Heart right ventricle (tissue), 16 donors: ENCODE data around the gene TDRD10. TPM values are rescaled to one million over a fixed set of nuclear protein-coding genes. Genes with fewer than 3 reads are reported as not detected.
A peak's percentile ranks its signal among the peaks of the same experiment; 100 is the strongest.

Experiments used
- ATAC-seq, 8 donors: fragments of 200-7000 bp; cut with Tn5 transposase; one replicate each; pipeline ENCODE4 v1.9.1; 2020; ENCODE audit warnings: mild to moderate bottlenecking in 8 of 8, moderate library complexity in 8 of 8, moderate number of reproducible peaks in 1 of 8
- DNase-seq, 2 donors: peaks; one replicate each; pipeline ENCODE4 v3.0.0-alpha.2; 2020
- H3K27ac ChIP-seq, 10 donors: fragments of 200-600 bp; sonication (generic) in 2 of 10; one replicate each; pipeline versions ENCODE4 v1.5.0 to v1.8.0; 2020 to 2022; ENCODE audit warnings: mild to moderate bottlenecking in 3 of 10
- H3K27me3 ChIP-seq, 7 donors: fragments of 200-600 bp; one replicate each; pipeline ENCODE4 v1.8.0; 2021 to 2022; ENCODE audit warnings: mild to moderate bottlenecking in 2 of 7
- H3K36me3 ChIP-seq, 9 donors: fragments of 200-600 bp; sonication (generic) in 1 of 9; one replicate each; pipeline versions ENCODE4 v1.5.0 to v1.8.0; 2020 to 2022; ENCODE audit warnings: mild to moderate bottlenecking in 2 of 9
- H3K4me1 ChIP-seq, 9 donors: fragments of 200-600 bp; sonication (generic) in 1 of 9; one replicate each; pipeline versions ENCODE4 v1.5.0 to v1.8.0; 2020 to 2022; ENCODE audit warnings: mild to moderate bottlenecking in 4 of 9
- H3K4me3 ChIP-seq, 10 donors: fragments of 200-600 bp; sonication (generic) in 2 of 10; one replicate each; pipeline versions ENCODE4 v1.5.0 to v1.8.0; 2020 to 2022; ENCODE audit warnings: mild to moderate bottlenecking in 7 of 10, moderate library complexity in 2 of 10
- H3K9me3 ChIP-seq, 11 donors: fragments of 200-600 bp in 10 of 11; sonication (generic) in 2 of 11; one replicate each; pipeline versions ENCODE4 v1.5.0 to v1.8.0; 2013 to 2022; ENCODE audit warnings: mild to moderate bottlenecking in 2 of 11, control low read depth in 1 of 11, moderate library complexity in 1 of 11
- CTCF ChIP-seq, 9 donors: fragments of 200-600 bp; sonication (generic) in 2 of 9; IDR thresholded peaks; one replicate each; pipeline versions ENCODE4 v1.5.0 to v1.8.0; 2021 to 2022; ENCODE audit warnings: antibody characterized with exemption in 9 of 9, mild to moderate bottlenecking in 5 of 9, moderate library complexity in 1 of 9
- WGBS, 2 donors: extraction: QIAGEN DNeasy Blood & Tissue Kit; methylation state at CpG; one replicate each; pipeline ENCODE4 v1.1.7; 2013; ENCODE audit warnings: inconsistent platforms in 1 of 2; 5-methylcytosine and 5-hydroxymethylcytosine counted together
- intact Hi-C, 10 donors: fragments of 100-400 bp; cut with DNase I; formaldehyde crosslinking; loops; one replicate each; pipeline versions ENCODE4 v1.11.1 to v1.14.2; 2022
- polyA plus RNA-seq, 2 donors: library from polyadenylated mRNA; stranded (reverse); fragments of 200-250 nt; gene quantifications; one replicate each; pipeline ENCODE4 v1.2.3, GENCODE V29; 2013
- total RNA-seq, 10 donors: library from RNA; stranded (reverse); fragmentation: NEBNext Ultra II Directional in 3 of 10; extraction: Animal tissue kit (Norgen Biotek cat#: 25700) in 3 of 10; gene quantifications; one replicate each; pipeline versions ENCODE4 v1.2.1 to v1.2.4, GENCODE V29; 2021 to 2023
- donor health status: Arrhythmogenic right ventricular cardiomyopathy.
- donor health status: ischemic (EF 13 %, LVEDD 7.1; RV severe dilation, severe dysfunction).
- donor health status: healthy with polysubstance abuse.
- donor health status: DM: no; HTN: yes; CAD: no.
- donor health status: DM: no; HTN: no; CAD: no.
- donor health status: ischemic (EF 25% LVEDD 6.9; RV normal size, moderate dysfunction).
- donor health status: ischemic (EF 25% LVEDD 5.7; RV mildly dilated, moderate dysfunction).
- donor health status: healthy.
- donor health status: DM: yes; HTN: yes; CAD: no.
- donor health status: Ischemic cardiomyopathy.
- donor health status: ischemic (EF 35%, LVEDD 5.7; RV mildly dilated, moderate dysfunction).
- donor health status: nonischemic (EF 11% LVEDD 7.7; RV severe dilation, severe dysfunction).
- donor health status: DM: yes; HTN: yes; CAD: no.
- donor health status: PGD.
- donor health status: ischemic (EF 29% LVEDD 5.4; RV normal size, mild dysfunction).
- donor health status: nonischemic (EF 23%, LVEDD 6.1; RV moderate dilation, normal function).

TDRD10 gene
- total and polyA plus RNA-seq, 12 donors: 1.1 to 13.3 (median 2.0) TPM

DNA sequence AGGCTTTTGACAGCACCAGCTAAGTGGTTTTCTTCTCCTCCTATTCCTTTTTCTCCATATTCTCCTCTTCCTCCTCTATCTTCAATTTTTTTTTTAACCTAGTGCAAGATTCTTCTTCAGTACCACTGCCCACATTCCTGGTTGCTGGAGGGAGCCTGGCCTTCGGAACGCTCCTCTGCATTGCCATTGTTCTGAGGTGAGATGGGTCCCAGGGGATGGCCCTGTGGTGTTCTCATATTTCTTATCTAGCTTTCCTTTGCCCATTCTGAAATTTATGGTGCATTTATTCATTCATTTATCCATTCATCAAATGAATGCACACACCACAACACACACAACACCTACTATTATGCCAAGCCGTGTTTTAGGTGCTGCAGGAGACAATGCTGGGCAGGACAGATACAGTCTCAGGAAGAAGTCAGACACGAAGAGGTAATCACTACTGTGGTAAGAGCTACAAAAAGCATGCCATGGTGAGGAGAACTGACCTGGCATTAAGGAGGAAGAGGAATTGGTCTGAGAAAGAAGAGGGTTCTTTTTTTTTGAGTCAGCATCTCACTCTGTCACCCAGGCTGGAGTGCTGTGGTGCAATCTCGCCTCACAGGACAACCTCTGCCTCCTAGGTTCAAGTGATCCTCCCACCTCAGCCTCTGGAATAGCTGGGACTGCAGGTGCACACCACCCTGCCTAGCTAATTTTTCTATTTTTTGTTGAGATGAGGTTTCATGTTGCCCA is 47.5 kb upstream of the TDRD10 start:
- Histone ChIP-seq H3K4me1 (peaks cover 3 to 49% (median 11%) of the 10 kb centered on the region in 9 donors), H3K27ac (peak overlapping the region in 2 of 10 donors; percentile 10 to 77), H3K9me3 (no peaks in the 10 kb centered on the region), H3K36me3 (peaks cover 0 to 75% (median 5%) of the 10 kb centered on the region in 9 donors), H3K27me3 (no peaks in the 10 kb centered on the region), H3K4me3 (no peak overlapping the region)
- TF ChIP-seq CTCF (IDR thresholded peaks at IDR 0.05): no peak
- WGBS, 2 donors: 81 to 83% methylated on average over 5 of the region's 5 CpGs
- DNase-seq (no peak), ATAC-seq (no peak)
- intact Hi-C loops: loop anchor here in 2 of 10 donors (10.0 kb wide), 2 partner anchors 100 to 430 kb away; no protein-coding TSS in a partner anchor

GRCh38 chr1:154456631-154457030 is 45.4 kb upstream of the TDRD10 start:
- H3K4me1 ChIP-seq: peaks cover 3 to 49% (median 11%) of the 10 kb centered on the region in 9 donors
- WGBS, 2 donors: 89 to 92% methylated on average over 6 of the region's 6 CpGs
- peaks cover 0 to 75% (median 3%) of the 10 kb centered on the region in 9 donors for H3K36me3 ChIP-seq
- DNase-seq (no peak), ATAC-seq (peak in 1 of 8 donors; percentile 38)
- intact Hi-C loops: loop anchor here in 2 of 10 donors (10.0 kb wide), 2 partner anchors 102 to 428 kb away; no protein-coding TSS in a partner anchor
- no peaks in the 10 kb centered on the region for H3K9me3 ChIP-seq
- H3K27ac ChIP-seq: peak overlapping the region in 2 of 10 donors; percentile 16 to 77
- no peak for TF ChIP-seq CTCF (IDR thresholded peaks at IDR 0.05)
- H3K27me3 ChIP-seq: no peaks in the 10 kb centered on the region
- no peak overlapping the region for H3K4me3 ChIP-seq

DNA sequence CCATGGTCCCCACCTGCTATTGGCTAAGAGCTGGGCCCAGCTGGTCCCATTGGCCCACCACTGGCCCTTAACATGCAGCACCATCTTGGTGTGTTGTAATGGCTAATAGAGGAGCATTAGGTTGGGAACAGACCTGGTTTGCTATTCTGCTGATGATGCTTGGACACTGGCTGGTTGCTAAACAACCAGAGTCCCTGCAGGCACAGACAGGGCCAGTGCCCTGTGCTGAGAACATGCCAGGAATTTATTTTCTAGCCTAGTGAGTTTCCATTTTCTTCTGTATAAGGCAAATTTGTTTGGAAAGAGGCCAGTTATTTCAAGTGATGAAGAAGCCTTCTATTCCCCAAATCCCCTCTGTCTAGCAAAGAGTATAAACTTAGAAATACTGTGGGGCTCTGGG is 42.9 kb upstream of the TDRD10 start:
- no peak overlapping the region for H3K4me3 ChIP-seq

More for the DNA sequence above, 42.9 kb upstream of the TDRD10 start:
- Histone ChIP-seq H3K36me3 (peaks cover 0 to 63% (median 3%) of the 10 kb centered on the region in 9 donors), H3K27me3 (no peaks in the 10 kb centered on the region), H3K9me3 (no peaks in the 10 kb centered on the region), H3K4me1 (peaks cover 0 to 51% (median under 1%) of the 10 kb centered on the region in 9 donors), H3K27ac (no peak overlapping the region)
- no peak for DNase-seq
- ATAC-seq: no peak
- no peak for TF ChIP-seq CTCF (IDR thresholded peaks at IDR 0.05)
- intact Hi-C loops: loop anchor here in 2 of 10 donors (10.0 kb wide), 2 partner anchors 104 to 426 kb away; no protein-coding TSS in a partner anchor
